Retinal pigment epithelial cell (primary cell): ENCODE results near the gene GFRA1.

Experiments
- DNase-seq: peaks from one replicate; pipeline ENCODE4 v3.0.0-alpha.2; 2010; ENCODE audit warnings: low read depth
- H3K4me3 ChIP-seq: 2 replicates; pipeline ENCODE4 v1.5.1; 2011; ENCODE audit warnings: mild to moderate bottlenecking, low read length, control low read depth, moderate library complexity
- TF ChIP-seq, protein P1 (sequence below): conservative IDR thresholded peaks from 2 replicates; pipeline ENCODE4 v1.5.1; 2011; ENCODE audit warnings: low read depth, low read length, control low read depth, inconsistent platforms

Gene GFRA1

DNA sequence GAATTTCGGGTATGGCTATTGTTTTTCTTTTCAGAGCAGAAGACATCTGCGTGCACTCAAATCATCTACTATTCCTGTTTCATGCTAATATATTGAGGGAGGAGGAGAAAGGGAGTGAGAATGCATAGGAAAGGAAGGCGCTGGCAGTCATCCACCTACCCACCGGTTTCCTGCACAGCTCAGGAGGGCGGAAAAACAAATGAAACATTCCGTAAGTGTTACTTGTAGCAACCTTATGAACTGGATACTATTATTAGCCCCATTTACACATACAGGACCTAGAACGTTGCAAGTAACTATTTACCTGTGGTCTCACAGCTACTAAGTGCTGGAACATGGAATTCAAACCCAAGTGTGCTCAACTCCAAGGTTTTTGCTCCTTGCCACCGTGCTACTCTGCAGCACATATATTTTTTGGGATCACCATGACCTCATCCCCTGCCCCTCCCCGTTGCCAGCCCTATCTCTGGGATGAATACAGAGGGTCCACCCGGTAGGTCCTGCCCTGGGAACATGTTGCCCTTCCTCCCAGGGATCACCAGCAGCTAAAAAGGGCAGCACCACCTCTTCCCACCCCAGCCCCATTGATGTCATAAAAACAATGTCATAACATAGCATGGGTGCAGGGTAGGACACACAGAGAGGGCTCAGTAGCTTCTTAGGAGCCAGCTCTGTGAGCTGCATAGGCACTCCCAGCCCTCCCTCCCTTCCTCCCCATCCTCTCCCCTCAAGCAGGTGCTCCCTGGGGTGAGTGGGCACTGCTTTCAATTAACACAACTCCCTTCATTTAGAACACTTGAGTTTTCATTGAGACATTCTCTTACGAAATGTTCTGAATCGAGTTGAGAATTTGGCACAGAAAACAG, 16.9 kb downstream of the GFRA1 start:
- H3K4me3 ChIP-seq, result no peak overlapping the region
- DNase-seq, result no peak
- TF ChIP-seq, protein P1, sequence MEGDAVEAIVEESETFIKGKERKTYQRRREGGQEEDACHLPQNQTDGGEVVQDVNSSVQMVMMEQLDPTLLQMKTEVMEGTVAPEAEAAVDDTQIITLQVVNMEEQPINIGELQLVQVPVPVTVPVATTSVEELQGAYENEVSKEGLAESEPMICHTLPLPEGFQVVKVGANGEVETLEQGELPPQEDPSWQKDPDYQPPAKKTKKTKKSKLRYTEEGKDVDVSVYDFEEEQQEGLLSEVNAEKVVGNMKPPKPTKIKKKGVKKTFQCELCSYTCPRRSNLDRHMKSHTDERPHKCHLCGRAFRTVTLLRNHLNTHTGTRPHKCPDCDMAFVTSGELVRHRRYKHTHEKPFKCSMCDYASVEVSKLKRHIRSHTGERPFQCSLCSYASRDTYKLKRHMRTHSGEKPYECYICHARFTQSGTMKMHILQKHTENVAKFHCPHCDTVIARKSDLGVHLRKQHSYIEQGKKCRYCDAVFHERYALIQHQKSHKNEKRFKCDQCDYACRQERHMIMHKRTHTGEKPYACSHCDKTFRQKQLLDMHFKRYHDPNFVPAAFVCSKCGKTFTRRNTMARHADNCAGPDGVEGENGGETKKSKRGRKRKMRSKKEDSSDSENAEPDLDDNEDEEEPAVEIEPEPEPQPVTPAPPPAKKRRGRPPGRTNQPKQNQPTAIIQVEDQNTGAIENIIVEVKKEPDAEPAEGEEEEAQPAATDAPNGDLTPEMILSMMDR, result no peak

- DNase-seq, result no peak
- TF ChIP-seq, protein P1, result no peak
- H3K4me3 ChIP-seq, result no peak overlapping the region
Observed at GRCh38 chr10:116254422-116255155, 18.4 kb downstream of the GFRA1 start.

- TF ChIP-seq, protein P1, result no peak
- H3K4me3 ChIP-seq, result no peak overlapping the region
- DNase-seq, result no peak
Observed at GRCh38 chr10:116253716-116254115, 19.3 kb downstream of the GFRA1 start.

DNA sequence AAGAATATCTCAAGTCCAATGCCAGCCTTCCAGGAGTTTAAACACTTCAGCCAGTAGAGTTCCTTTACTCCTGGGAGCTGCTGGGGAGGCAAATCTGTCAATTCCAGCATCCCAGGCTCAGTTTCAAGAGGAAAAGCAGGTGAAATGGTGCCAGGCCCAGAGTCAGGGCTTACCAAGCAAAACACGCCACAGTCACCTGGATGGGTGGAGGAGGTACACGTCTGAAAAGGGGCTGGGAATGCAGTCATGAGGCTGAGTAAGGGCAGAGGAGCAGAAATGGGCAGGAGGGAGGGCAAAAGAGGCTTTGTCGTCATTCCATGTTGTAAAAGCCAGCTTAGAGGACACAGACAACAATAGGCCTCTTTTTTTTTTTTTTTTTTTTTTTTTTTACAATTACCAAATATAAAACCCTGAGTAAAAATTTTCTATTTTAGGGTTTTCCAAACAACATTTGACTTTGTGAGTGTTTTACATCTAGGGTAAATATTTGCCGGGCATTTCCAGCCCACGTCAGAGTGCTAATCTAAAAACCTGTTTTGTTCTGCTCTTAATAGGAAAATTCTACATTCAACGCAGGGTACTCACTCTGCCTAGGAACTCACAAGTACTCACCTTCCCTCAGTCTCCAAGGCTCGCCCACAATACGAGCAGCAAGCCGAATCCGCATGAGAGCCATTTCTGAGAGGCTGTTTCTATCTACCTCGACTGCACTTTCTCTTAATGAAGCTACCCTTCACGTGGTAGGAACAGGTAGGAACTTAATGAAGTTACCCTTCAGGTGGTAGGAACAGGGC, 21.2 kb downstream of the GFRA1 start:
- no peak for DNase-seq
- TF ChIP-seq, protein P1, result no peak
- H3K4me3 ChIP-seq, result no peak overlapping the region

GRCh38 chr10:116247691-116248090, 25.3 kb downstream of the GFRA1 start:
- DNase-seq, result no peak
- TF ChIP-seq, protein P1, result no peak

GRCh38 chr10:116246263-116246662, 26.7 kb downstream of the GFRA1 start:
- TF ChIP-seq, protein P1, result no peak
- H3K4me3 ChIP-seq, result no peak overlapping the region
- DNase-seq, result no peak

More at GRCh38 chr10:116247691-116248090, 25.3 kb downstream of the GFRA1 start:
- H3K4me3 ChIP-seq, result no peak overlapping the region
